HepG2 (cell line): ENCODE results near the gene LOX. TPM values are rescaled to one million over a fixed set of nuclear protein-coding genes. Genes with fewer than 3 reads are reported as not detected.

Source experiments
- ATAC-seq: fragments of 200-7000 bp; cut with Tn5 transposase; 3 replicates; pipeline ENCODE4 v1.9.1; 2020; ENCODE audit warnings: mild to moderate bottlenecking, moderate library complexity
- BruUV-seq: library from RNA; stranded (reverse); fragments of 400-500 nt; replicated peaks from 2 replicates; lab custom pipeline; 2021; lab: Mats Ljungman, UMichigan
- CTCF ChIA-PET: fragments of 300-600 bp; formaldehyde crosslinking; extraction: SDS; loops from one replicate; lab custom pipeline; 2021; ENCODE audit warnings: low total read pairs, inconsistent platforms, low intra/inter-chr PET ratio; lab: Yijun Ruan, JAX
- POLR2A ChIA-PET: fragments of 350-600 bp; sonication (Branson Sonifier 250); formaldehyde crosslinking; loops from one replicate; lab custom pipeline; 2020; ENCODE audit warnings: antibody characterized with exemption, inconsistent platforms; lab: Yijun Ruan, JAX
- DNase-seq: peaks from one replicate; pipeline ENCODE4 v3.0.0-alpha.2; 2015; ENCODE audit warnings: low spot score
- FAIRE-seq: peaks from 3 replicates; lab custom pipeline; 2011; peaks lifted over from hg19 to GRCh38; lab: Jason Lieb, UNC
- H2AFZ ChIP-seq: one replicate; pipeline ENCODE4 v1.6.1; 2011; ENCODE audit warnings: low read length, inconsistent platforms
- H3K27ac ChIP-seq: fragments of 300-600 bp; 3 replicates; pipeline ENCODE4 v1.8.0; 2011; ENCODE audit warnings: mixed run types, mild to moderate bottlenecking, mixed read lengths, low read length, inconsistent platforms; ENCODE audit not compliant: insufficient read depth; ENCODE audit errors: extremely low read length
- H3K27me3 ChIP-seq, 2 experiments: fragments of 200-600 bp in 1 of 2; 2 replicates in 1 of 2; 3 replicates in 1 of 2; pipeline versions ENCODE4 v1.6.0 to v1.8.0; 2011; ENCODE audit warnings: low read length in 2 of 2, mild to moderate bottlenecking in 2 of 2, moderate library complexity in 2 of 2, inconsistent platforms in 1 of 2; ENCODE audit not compliant: insufficient read depth in 2 of 2, control insufficient read depth in 1 of 2
- H3K36me3 ChIP-seq, 2 experiments: fragments of 200-600 bp in 1 of 2; replicated peaks in 1 of 2; 2 replicates in 1 of 2; 3 replicates in 1 of 2; pipeline versions ENCODE4 v1.5.1 to v1.8.0; 2011; ENCODE audit warnings: low read length in 2 of 2, inconsistent platforms in 1 of 2; ENCODE audit not compliant: insufficient read depth in 2 of 2, control insufficient read depth in 1 of 2
- H3K4me1 ChIP-seq: 2 replicates; pipeline ENCODE4 v1.5.1; 2012; ENCODE audit warnings: low read length, inconsistent platforms; ENCODE audit not compliant: insufficient read depth
- H3K4me2 ChIP-seq: 2 replicates; pipeline ENCODE4 v1.6.0; 2011; ENCODE audit warnings: low read depth, low read length, inconsistent platforms
- H3K4me3 ChIP-seq, 3 experiments: fragments of 200-600 bp in 1 of 3; sonication (generic), shearing (Covaris generic) in 1 of 3; replicated peaks in 1 of 3; 2 replicates each; pipeline ENCODE4 v1.5.1; 2011 to 2016; ENCODE audit warnings: low read length in 3 of 3, inconsistent platforms in 2 of 3, low read depth in 2 of 3, mild to moderate bottlenecking in 2 of 3, control low read depth in 1 of 3, mixed read lengths in 1 of 3; ENCODE audit not compliant: insufficient read depth in 1 of 3
- H3K79me2 ChIP-seq: one replicate; pipeline ENCODE4 v1.6.1; 2011; ENCODE audit warnings: low read length, inconsistent platforms; ENCODE audit not compliant: insufficient read depth
- H3K9ac ChIP-seq: 2 replicates; pipeline ENCODE4 v1.6.0; 2011; ENCODE audit warnings: mild to moderate bottlenecking, low read depth, low read length, inconsistent platforms; ENCODE audit not compliant: insufficient read depth
- H3K9me3 ChIP-seq: 2 replicates; pipeline ENCODE4 v1.5.1; 2012; ENCODE audit warnings: mild to moderate bottlenecking, low read length
- H4K20me1 ChIP-seq: 2 replicates; pipeline ENCODE4 v1.6.0; 2011; ENCODE audit warnings: inconsistent platforms, mild to moderate bottlenecking, low read length, moderate library complexity; ENCODE audit not compliant: insufficient read depth
- EED ChIP-seq: sonication (generic); formaldehyde crosslinking; IDR thresholded peaks from 2 replicates; pipeline ENCODE4 v1.5.0; 2020; ENCODE audit warnings: mild to moderate bottlenecking, missing genetic modification reagents
- FLYWCH1 ChIP-seq: sonication (generic); formaldehyde crosslinking; IDR thresholded peaks from 2 replicates; pipeline ENCODE4 v1.8.1; 2023; ENCODE audit warnings: mild to moderate bottlenecking, missing genetic modification reagents
- GABPA ChIP-seq, 2 experiments: IDR thresholded peaks; 2 replicates each; pipeline ENCODE4 v1.6.1; 2011 to 2016; ENCODE audit warnings: low read depth in 2 of 2, low read length in 1 of 2, missing biosample characterization in 1 of 2, missing genetic modification characterization in 1 of 2
- HDAC2 ChIP-seq: sonication (generic); formaldehyde crosslinking; IDR thresholded peaks from 2 replicates; pipeline ENCODE4 v1.4.0; 2020; ENCODE audit warnings: missing genetic modification reagents
- RBM39 ChIP-seq: fragments of 200-400 bp; formaldehyde crosslinking; IDR thresholded peaks from one replicate; pipeline ENCODE4 v1.6.1; 2018; ENCODE audit warnings: antibody characterized with exemption, mild to moderate bottlenecking, low read depth, low read length; ENCODE audit not compliant: poor library complexity, severe bottlenecking
- RORA ChIP-seq: sonication (generic); formaldehyde crosslinking; IDR thresholded peaks from 2 replicates; pipeline ENCODE4 v1.5.0; 2020; ENCODE audit warnings: mild to moderate bottlenecking, missing genetic modification reagents, moderate library complexity
- ZNF205 ChIP-seq: IDR thresholded peaks from 2 replicates; pipeline ENCODE4 v1.6.1; 2018; ENCODE audit warnings: missing biosample characterization, missing genetic modification reagents
- ZNF253 ChIP-seq: sonication (generic); formaldehyde crosslinking; IDR thresholded peaks from 2 replicates; pipeline ENCODE4 v1.8.0; 2022; ENCODE audit warnings: mild to moderate bottlenecking, missing genetic modification reagents, borderline replicate concordance
- ZNF34 ChIP-seq: sonication (generic); formaldehyde crosslinking; IDR thresholded peaks from 2 replicates; pipeline ENCODE4 v1.4.0; 2020; ENCODE audit warnings: mild to moderate bottlenecking, missing genetic modification reagents, borderline replicate concordance
- WGBS: methylation state at CpG from one replicate; pipeline ENCODE4 v1.1.6; 2017; ENCODE audit warnings: low lambda C conversion rate; 5-methylcytosine and 5-hydroxymethylcytosine counted together
- in situ Hi-C: cut with HindIII; loops from 2 replicates; pipeline ENCODE4 v1.10.0; 2017; ENCODE audit warnings: low pct_unique_long_range_greater_than_20kb; ENCODE audit not compliant: extremely low pct_ligation_motif_present
- intact Hi-C: fragments of 100-400 bp; cut with micrococcal nuclease; formaldehyde crosslinking; loops from one replicate; pipeline ENCODE4 v1.10.0; 2022; ENCODE audit not compliant: unreplicated experiment
- polyA plus RNA-seq, 8 experiments: library from polyadenylated mRNA; depleted of rRNA in 3 of 8; stranded (reverse) in 7 of 8; unstranded in 1 of 8; fragments of >200 nt; fragmentation: Illumina TruSeq in 4 of 8; extraction: Trizol in 4 of 8; gene quantifications; 2 replicates each; pipeline versions ENCODE4 v1.2.1 to v1.2.3, GENCODE V29; 2011 to 2016; ENCODE audit warnings: low read depth in 4 of 8, missing spikeins in 1 of 8, mixed read lengths in 1 of 8; ENCODE audit not compliant: insufficient read depth in 1 of 8
- total RNA-seq, 5 experiments: library from RNA; depleted of rRNA; stranded (reverse); fragments of >200 nt; fragmentation: Illumina TruSeq; extraction: Trizol; gene quantifications; 2 replicates each; pipeline ENCODE4 v1.2.3, GENCODE V29; 2016; ENCODE audit warnings: low read depth in 1 of 5
- TF ChIP-seq, protein P1 (sequence below): sonication (generic); formaldehyde crosslinking; conservative IDR thresholded peaks from 2 replicates; pipeline ENCODE4 v1.8.0; 2022; ENCODE audit warnings: low read depth, missing genetic modification reagents
- TF ChIP-seq, protein P2 (sequence below): IDR thresholded peaks from 2 replicates; pipeline ENCODE4 v1.6.1; 2012; ENCODE audit warnings: low read length, improper control_type of control experiment
- TF ChIP-seq, protein P3 (sequence below): sonication (generic); formaldehyde crosslinking; IDR thresholded peaks from 2 replicates; pipeline ENCODE4 v1.5.1; 2020; ENCODE audit warnings: missing genetic modification reagents, mild to moderate bottlenecking, borderline replicate concordance
- TF ChIP-seq, protein P4 (sequence below): sonication (generic); formaldehyde crosslinking; IDR thresholded peaks from 2 replicates; pipeline ENCODE4 v1.4.0; 2020; ENCODE audit warnings: missing genetic modification reagents

LOX gene
- total and polyA plus RNA-seq, 2 of the 13 experiments (the other 11 are each of a cell fraction or from before 2014, with no cell fraction given): 0.73 to 173 TPM

DNA sequence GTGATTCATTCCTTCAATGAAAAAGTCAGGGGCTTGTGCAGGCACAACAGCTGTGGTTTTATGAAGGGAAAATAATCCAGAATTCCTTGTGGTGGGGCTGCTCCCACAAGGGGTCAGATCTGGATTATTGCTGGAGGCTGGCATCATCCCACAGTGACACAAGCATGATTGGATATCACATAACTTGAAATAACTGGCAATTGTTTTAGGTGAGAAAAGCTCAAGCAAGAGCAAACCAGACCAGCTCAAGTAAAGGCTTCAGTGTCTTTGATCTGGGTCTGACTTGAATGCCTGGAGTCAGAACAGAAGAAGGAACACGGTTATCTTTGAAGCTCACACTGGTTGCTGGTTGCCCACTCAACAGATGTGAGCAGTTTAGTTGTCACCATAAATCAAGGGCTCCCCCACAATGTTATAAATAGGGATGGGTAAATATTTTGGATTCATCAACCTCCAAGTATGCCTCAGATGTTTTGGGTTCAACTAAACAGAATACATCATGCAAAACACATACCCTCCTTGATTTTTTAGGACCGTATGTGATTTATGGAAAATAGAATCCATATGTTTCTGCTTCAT is 48.2 kb upstream of the LOX start (continued):
- TF ChIP-seq, protein P1, sequence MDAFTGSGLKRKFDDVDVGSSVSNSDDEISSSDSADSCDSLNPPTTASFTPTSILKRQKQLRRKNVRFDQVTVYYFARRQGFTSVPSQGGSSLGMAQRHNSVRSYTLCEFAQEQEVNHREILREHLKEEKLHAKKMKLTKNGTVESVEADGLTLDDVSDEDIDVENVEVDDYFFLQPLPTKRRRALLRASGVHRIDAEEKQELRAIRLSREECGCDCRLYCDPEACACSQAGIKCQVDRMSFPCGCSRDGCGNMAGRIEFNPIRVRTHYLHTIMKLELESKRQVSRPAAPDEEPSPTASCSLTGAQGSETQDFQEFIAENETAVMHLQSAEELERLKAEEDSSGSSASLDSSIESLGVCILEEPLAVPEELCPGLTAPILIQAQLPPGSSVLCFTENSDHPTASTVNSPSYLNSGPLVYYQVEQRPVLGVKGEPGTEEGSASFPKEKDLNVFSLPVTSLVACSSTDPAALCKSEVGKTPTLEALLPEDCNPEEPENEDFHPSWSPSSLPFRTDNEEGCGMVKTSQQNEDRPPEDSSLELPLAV (CRISPR knock-in tag): no peak
- TF ChIP-seq RBM39: no peak
- TF ChIP-seq HDAC2: no peak
- TF ChIP-seq, protein P2, sequence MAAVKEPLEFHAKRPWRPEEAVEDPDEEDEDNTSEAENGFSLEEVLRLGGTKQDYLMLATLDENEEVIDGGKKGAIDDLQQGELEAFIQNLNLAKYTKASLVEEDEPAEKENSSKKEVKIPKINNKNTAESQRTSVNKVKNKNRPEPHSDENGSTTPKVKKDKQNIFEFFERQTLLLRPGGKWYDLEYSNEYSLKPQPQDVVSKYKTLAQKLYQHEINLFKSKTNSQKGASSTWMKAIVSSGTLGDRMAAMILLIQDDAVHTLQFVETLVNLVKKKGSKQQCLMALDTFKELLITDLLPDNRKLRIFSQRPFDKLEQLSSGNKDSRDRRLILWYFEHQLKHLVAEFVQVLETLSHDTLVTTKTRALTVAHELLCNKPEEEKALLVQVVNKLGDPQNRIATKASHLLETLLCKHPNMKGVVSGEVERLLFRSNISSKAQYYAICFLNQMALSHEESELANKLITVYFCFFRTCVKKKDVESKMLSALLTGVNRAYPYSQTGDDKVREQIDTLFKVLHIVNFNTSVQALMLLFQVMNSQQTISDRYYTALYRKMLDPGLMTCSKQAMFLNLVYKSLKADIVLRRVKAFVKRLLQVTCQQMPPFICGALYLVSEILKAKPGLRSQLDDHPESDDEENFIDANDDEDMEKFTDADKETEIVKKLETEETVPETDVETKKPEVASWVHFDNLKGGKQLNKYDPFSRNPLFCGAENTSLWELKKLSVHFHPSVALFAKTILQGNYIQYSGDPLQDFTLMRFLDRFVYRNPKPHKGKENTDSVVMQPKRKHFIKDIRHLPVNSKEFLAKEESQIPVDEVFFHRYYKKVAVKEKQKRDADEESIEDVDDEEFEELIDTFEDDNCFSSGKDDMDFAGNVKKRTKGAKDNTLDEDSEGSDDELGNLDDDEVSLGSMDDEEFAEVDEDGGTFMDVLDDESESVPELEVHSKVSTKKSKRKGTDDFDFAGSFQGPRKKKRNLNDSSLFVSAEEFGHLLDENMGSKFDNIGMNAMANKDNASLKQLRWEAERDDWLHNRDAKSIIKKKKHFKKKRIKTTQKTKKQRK: no peak
- TF ChIP-seq GABPA (IDR thresholded peaks at IDR 0.05; ENCODE audit: low read depth, low read length): no peak
- TF ChIP-seq GABPA (CRISPR knock-in tag; IDR thresholded peaks at IDR 0.05; ENCODE audit: low read depth): no peak
- TF ChIP-seq ZNF205: no peak
- no peak for TF ChIP-seq EED (CRISPR knock-in tag)
- TF ChIP-seq FLYWCH1 (CRISPR knock-in tag): no peak
- TF ChIP-seq, all 625 proteins: peak for 0

DNA sequence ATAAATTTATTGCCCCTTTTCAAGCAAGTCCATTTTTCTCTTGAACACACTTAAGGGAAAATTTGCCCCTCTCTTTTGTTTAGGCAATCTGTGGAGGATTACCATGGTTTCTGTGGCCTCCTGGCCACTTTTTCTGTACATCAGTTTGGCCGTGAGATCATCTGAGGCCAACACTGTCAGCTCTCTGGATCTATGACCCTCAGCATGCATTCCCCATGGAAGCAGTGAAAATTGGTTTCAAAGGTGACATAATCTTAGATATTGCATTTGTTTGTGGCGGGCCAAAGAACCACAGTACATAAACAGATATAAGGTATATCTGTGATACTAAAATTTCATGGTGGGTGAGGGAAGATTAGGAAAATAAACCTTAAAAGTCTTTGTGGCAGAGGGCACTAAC is 46.7 kb upstream of the LOX start:
- H3K36me3 ChIP-seq: no peaks in the 10 kb centered on the region
- in situ Hi-C loops: no loop called here
- FAIRE-seq: no peak
- TF ChIP-seq, protein P3, sequence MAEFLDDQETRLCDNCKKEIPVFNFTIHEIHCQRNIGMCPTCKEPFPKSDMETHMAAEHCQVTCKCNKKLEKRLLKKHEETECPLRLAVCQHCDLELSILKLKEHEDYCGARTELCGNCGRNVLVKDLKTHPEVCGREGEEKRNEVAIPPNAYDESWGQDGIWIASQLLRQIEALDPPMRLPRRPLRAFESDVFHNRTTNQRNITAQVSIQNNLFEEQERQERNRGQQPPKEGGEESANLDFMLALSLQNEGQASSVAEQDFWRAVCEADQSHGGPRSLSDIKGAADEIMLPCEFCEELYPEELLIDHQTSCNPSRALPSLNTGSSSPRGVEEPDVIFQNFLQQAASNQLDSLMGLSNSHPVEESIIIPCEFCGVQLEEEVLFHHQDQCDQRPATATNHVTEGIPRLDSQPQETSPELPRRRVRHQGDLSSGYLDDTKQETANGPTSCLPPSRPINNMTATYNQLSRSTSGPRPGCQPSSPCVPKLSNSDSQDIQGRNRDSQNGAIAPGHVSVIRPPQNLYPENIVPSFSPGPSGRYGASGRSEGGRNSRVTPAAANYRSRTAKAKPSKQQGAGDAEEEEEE (CRISPR knock-in tag): no peak
- TF ChIP-seq RORA (CRISPR knock-in tag) (no peak), ZNF34 (CRISPR knock-in tag) (no peak), ZNF253 (CRISPR knock-in tag) (no peak)
- TF ChIP-seq, protein P4, sequence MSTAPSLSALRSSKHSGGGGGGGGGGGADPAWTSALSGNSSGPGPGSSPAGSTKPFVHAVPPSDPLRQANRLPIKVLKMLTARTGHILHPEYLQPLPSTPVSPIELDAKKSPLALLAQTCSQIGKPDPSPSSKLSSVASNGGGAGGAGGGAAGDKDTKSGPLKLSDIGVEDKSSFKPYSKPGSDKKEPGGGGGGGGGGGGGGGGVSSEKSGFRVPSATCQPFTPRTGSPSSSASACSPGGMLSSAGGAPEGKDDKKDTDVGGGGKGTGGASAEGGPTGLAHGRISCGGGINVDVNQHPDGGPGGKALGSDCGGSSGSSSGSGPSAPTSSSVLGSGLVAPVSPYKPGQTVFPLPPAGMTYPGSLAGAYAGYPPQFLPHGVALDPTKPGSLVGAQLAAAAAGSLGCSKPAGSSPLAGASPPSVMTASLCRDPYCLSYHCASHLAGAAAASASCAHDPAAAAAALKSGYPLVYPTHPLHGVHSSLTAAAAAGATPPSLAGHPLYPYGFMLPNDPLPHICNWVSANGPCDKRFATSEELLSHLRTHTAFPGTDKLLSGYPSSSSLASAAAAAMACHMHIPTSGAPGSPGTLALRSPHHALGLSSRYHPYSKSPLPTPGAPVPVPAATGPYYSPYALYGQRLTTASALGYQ (CRISPR knock-in tag): no peak

More for the DNA sequence above, 46.7 kb upstream of the LOX start:
- no peak overlapping the region for H3K4me2 ChIP-seq
- no peak for DNase-seq
- POLR2A ChIA-PET: no interaction called here
- intact Hi-C loops: no loop called here
- H4K20me1 ChIP-seq: no peaks in the 10 kb centered on the region
- no TSS peak for BruUV-seq
- no peaks in the 10 kb centered on the region for H3K79me2 ChIP-seq
- no peak for ATAC-seq
- no peaks in the 10 kb centered on the region for H3K4me1 ChIP-seq
- H2AFZ ChIP-seq: no peak overlapping the region
- H3K9me3 ChIP-seq: no peaks in the 10 kb centered on the region
- no peaks in the 10 kb centered on the region for H3K27me3 ChIP-seq
- H3K4me3 ChIP-seq: no peak overlapping the region
- no peak overlapping the region for H3K9ac ChIP-seq
- no peak overlapping the region for H3K27ac ChIP-seq
- 0% methylated on average over 2 of the region's 2 CpGs for WGBS
- CTCF ChIA-PET: no interaction called here
